Esophagus squamous epithelium (tissue), 5 donors: ENCODE data around the gene PEX11A. TPM values are rescaled to one million over a fixed set of nuclear protein-coding genes. Genes with fewer than 3 reads are reported as not detected.

Experiments
- DNase-seq: peaks from one replicate; lab custom pipeline; 2025; lab: John Stamatoyannopoulos, UW
- H3K27ac ChIP-seq, 4 donors: fragments of 200-600 bp; sonication (generic); one replicate each; pipeline ENCODE4 v1.5.1; 2016 to 2019; ENCODE audit warnings: mild to moderate bottlenecking in 1 of 4
- H3K27me3 ChIP-seq, 4 donors: fragments of 200-600 bp; sonication (generic); 1 replicate in 3 of 4; 2 replicates in 1 of 4; pipeline versions ENCODE4 v1.5.1 to v1.6.0; 2017 to 2021; ENCODE audit warnings: antibody characterized with exemption in 1 of 4
- H3K36me3 ChIP-seq, 3 donors: fragments of 200-600 bp; sonication (generic); one replicate each; pipeline ENCODE4 v1.5.1; 2016 to 2019
- H3K4me1 ChIP-seq, 3 donors: fragments of 200-600 bp; sonication (generic); one replicate each; pipeline ENCODE4 v1.5.1; 2017 to 2019
- H3K4me3 ChIP-seq, 4 donors: fragments of 200-600 bp; sonication (generic); 1 replicate in 3 of 4; 2 replicates in 1 of 4; pipeline ENCODE4 v1.5.1; 2016 to 2019; ENCODE audit warnings: mild to moderate bottlenecking in 2 of 4, moderate library complexity in 1 of 4
- H3K9me3 ChIP-seq, 3 donors: fragments of 200-600 bp; sonication (generic); one replicate each; pipeline ENCODE4 v1.5.1; 2016 to 2019
- CTCF ChIP-seq, 6 experiments: fragments of 450-650 bp in 4 of 6; fragments of 200-600 bp in 2 of 6; sonication (generic) in 2 of 6; IDR thresholded peaks; one replicate each; pipeline ENCODE4 v1.5.1; 2016 to 2019; ENCODE audit warnings: antibody characterized with exemption in 6 of 6, mild to moderate bottlenecking in 4 of 6, moderate library complexity in 4 of 6
- POLR2A ChIP-seq, 4 donors: fragments of 450-650 bp; IDR thresholded peaks; one replicate each; pipeline ENCODE4 v1.6.1; 2017; ENCODE audit warnings: antibody characterized with exemption in 4 of 4, mild to moderate bottlenecking in 4 of 4, moderate library complexity in 3 of 4
- WGBS, 2 donors: methylation state at CpG; one replicate each; pipeline ENCODE4 v1.1.5; 2018; 5-methylcytosine and 5-hydroxymethylcytosine counted together
- intact Hi-C: fragments of 100-400 bp; cut with DNase I; formaldehyde crosslinking; loops from one replicate; pipeline ENCODE4 v1.15.0; 2022
- total RNA-seq, 4 donors: library from RNA; depleted of rRNA; stranded (reverse); fragments of >200 nt; gene quantifications; one replicate each; pipeline ENCODE4 v1.1.0, GENCODE V29; 2016
- donor health status: DM: yes; HTN: yes; CAD: no.

The PEX11A gene
- total RNA-seq, 4 donors from 2014 or later = 3.1 to 6.7 (median 5.6) TPM

GRCh38 chr15:89673165-89673512 lies 17.4 kb downstream of the PEX11A start:
- no peak overlapping the region for H3K27ac ChIP-seq
- no peak for DNase-seq
- H3K27me3 ChIP-seq = no peaks in the 10 kb centered on the region
- TF ChIP-seq CTCF (IDR thresholded peaks at IDR 0.05) = peak in 3 of 6 experiments; percentile 5 to 28 (median 20)
- TF ChIP-seq POLR2A (IDR thresholded peaks at IDR 0.05) = no peak
- H3K36me3 ChIP-seq = no peaks in the 10 kb centered on the region
- H3K4me3 ChIP-seq = no peak overlapping the region
- no peaks in the 10 kb centered on the region for H3K9me3 ChIP-seq
- intact Hi-C loops = no loop called here
- peaks cover 0 to 4% (median 0%) of the 10 kb centered on the region in 3 donors for H3K4me1 ChIP-seq
- 72 to 80% methylated on average over 6 to 9 of the region's 12 CpGs for WGBS, 2 donors

GRCh38 chr15:89672221-89673164 lies 18.1 kb downstream of the PEX11A start:
- H3K4me3 ChIP-seq = no peak overlapping the region
- WGBS, 2 donors = 85 to 91% methylated on average over 7 to 12 of the region's 12 CpGs
- intact Hi-C loops = no loop called here
- H3K36me3 ChIP-seq = no peaks in the 10 kb centered on the region
- H3K4me1 ChIP-seq = peaks cover 0 to 4% (median 0%) of the 10 kb centered on the region in 3 donors
- H3K9me3 ChIP-seq = no peaks in the 10 kb centered on the region
- DNase-seq = no peak
- TF ChIP-seq POLR2A (IDR thresholded peaks at IDR 0.05) (no peak), CTCF (IDR thresholded peaks at IDR 0.05) (no peak)
- no peaks in the 10 kb centered on the region for H3K27me3 ChIP-seq
- H3K27ac ChIP-seq = peak overlapping the region in 1 of 4 donors; percentile 10

- H3K9me3 ChIP-seq = no peaks in the 10 kb centered on the region
- 44 to 50% methylated on average over 1 of the region's 4 CpGs for WGBS, 2 donors
- H3K4me3 ChIP-seq = no peak overlapping the region
- no peak for DNase-seq
- TF ChIP-seq POLR2A (IDR thresholded peaks at IDR 0.05) (no peak), CTCF (IDR thresholded peaks at IDR 0.05) (no peak)
- no peaks in the 10 kb centered on the region for H3K36me3 ChIP-seq
- peaks cover 0 to 4% (median 0%) of the 10 kb centered on the region in 3 donors for H3K4me1 ChIP-seq
- no peak overlapping the region for H3K27ac ChIP-seq
- H3K27me3 ChIP-seq = no peaks in the 10 kb centered on the region
- intact Hi-C loops = no loop called here
Observed at GRCh38 chr15:89671687-89672086, 18.9 kb downstream of the PEX11A start.

GRCh38 chr15:89670971-89671560 lies 19.5 kb downstream of the PEX11A start:
- intact Hi-C loops = no loop called here
- TF ChIP-seq POLR2A (IDR thresholded peaks at IDR 0.05) (no peak), CTCF (IDR thresholded peaks at IDR 0.05) (no peak)
- Histone ChIP-seq H3K27ac (no peak overlapping the region), H3K9me3 (no peaks in the 10 kb centered on the region), H3K36me3 (no peaks in the 10 kb centered on the region), H3K27me3 (peaks cover 0 to 2% (median 0%) of the 10 kb centered on the region in 4 donors), H3K4me1 (peaks cover under 1 to 7% (median under 1%) of the 10 kb centered on the region in 3 donors), H3K4me3 (no peak overlapping the region)
- WGBS, 2 donors = 70 to 100% methylated on average over 1 to 3 of the region's 12 CpGs
- DNase-seq = no peak

- Histone ChIP-seq H3K27ac (no peak overlapping the region), H3K4me1 (peaks cover 4 to 18% (median 7%) of the 10 kb centered on the region in 3 donors), H3K9me3 (no peaks in the 10 kb centered on the region), H3K27me3 (peaks cover 0 to 9% (median 0%) of the 10 kb centered on the region in 4 donors), H3K4me3 (no peak overlapping the region), H3K36me3 (no peaks in the 10 kb centered on the region)
- DNase-seq = no peak
- intact Hi-C loops = no loop called here
- TF ChIP-seq POLR2A (IDR thresholded peaks at IDR 0.05) (no peak), CTCF (IDR thresholded peaks at IDR 0.05) (no peak)
- 93 to 100% methylated on average over 3 to 5 of the region's 15 CpGs for WGBS, 2 donors
Observed at GRCh38 chr15:89669941-89670340, 20.6 kb downstream of the PEX11A start.
